NCI-H146 (cell line): Measurements from ENCODE around the gene TRNAU1AP.
"Not testable (repeated sequence)": the region's sequence is repeated elsewhere in the genome, so short reads cannot be mapped to it uniquely, and the experiment has no call there.

Experiments used
- DNase-seq: peaks from one replicate; lab custom pipeline; 2025; lab: John Stamatoyannopoulos, UW

TRNAU1AP gene

DNA sequence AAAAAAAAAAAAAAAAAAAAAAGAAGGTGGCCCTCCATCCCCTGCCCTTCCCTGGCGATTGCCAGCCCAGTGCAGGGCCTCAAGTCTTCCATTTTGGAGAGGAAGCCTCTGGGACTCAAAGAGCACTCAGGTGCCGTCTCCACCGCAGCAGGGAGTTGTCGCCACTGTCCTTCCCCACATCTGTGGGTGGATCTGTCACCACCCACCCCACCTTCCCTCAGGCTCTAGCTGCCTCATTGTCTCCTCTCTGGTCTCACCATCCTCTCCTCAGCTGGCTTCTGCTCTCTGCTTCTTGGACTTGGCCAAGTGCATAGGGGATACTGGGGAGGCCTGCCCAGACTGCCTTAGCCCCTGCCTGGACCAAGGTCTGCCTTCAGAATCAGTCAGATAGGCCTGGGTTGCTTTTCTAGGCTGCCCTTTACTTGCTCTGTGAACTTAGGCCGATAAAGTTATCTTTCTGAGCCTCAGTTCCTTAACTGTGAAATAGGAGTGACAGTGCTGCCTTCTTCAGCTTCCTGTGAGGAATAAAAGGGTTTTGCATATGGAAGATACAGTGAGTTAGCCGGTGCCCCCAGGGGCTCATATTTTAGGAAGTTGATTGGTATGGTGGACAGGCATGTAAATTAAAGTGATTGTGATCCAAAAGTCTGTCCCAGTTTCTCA, 31.3 kb upstream of the TRNAU1AP start:
- no peak for DNase-seq

- not testable (repeated sequence) for DNase-seq
These were observed 30.3 kb upstream of the TRNAU1AP start for GRCh38 chr1:28522537-28522936.

DNA sequence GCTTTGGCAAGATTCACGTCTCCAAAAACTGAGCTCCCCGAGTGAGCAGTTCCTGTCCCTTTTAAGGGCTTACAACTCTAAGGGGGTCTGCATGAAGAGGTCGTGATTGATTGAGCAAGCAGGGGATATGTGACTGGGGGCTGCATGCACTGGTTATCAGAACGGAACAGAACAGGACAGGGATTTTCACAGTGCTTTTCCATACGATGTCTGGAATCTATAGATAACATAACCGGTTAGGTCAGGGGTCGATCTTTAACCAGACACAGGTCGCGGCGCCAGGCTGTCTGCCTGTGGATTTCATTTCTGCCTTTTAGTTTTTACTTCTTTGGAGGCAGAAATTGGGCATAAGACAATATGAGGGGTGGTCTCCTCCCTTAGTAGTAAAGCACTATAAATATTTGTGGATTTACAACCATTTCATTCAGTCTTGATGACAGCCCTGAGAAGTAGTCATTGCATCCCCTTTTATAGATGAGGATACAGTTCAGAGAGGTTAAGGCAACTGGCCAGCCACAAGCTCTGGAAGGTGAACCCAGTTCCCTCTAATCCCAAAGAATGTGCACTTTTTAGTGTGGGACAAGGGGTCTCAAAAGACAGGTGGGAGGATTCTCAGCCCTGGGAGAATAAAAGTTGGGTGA, 27.8 kb upstream of the TRNAU1AP start:
- not testable (repeated sequence) for DNase-seq

GRCh38 chr1:28526886-28527285, 26.0 kb upstream of the TRNAU1AP start:
- no peak for DNase-seq

DNA sequence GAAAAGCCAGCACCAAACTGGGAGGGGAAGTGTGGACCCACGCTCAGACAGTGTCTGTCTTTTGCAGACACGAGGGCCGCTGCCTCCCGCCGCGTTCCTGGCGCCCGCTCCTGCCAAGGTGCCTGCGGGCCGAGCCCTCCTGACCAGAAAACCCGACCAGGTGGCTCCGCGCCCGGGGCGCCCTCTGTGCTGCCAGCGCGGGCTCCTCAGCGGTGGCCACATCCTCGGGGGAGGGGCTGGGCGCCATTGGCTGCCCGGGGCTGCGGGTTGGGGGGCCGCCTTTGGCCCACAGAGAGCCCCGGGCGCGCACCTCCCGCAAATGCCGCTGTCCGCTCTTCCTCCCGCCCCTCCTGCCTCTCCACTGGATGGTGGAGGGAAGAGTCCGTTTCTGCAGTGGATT, 22.4 kb upstream of the TRNAU1AP start:
- no peak for DNase-seq

- no peak for DNase-seq
These were observed 18.2 kb upstream of the TRNAU1AP start for GRCh38 chr1:28534671-28535070.

DNA sequence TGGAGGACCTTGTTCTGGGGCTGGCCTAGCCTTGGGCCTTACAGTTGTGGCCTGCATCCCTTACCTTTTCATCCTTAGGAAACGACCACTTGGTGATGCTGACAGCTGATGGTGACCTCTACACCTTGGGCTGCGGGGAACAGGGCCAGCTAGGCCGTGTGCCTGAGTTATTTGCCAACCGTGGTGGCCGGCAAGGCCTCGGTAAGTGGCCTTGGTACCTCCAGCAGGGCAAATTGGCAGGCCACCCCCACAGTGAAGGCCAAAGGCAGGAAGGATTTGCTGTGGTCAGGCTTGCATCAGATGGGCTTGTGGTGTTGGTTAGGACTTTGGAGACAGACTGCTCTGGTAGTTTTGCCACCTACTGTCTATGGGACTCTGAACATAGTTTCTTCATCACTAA, 17.7 kb upstream of the TRNAU1AP start:
- DNase-seq = no peak

DNA sequence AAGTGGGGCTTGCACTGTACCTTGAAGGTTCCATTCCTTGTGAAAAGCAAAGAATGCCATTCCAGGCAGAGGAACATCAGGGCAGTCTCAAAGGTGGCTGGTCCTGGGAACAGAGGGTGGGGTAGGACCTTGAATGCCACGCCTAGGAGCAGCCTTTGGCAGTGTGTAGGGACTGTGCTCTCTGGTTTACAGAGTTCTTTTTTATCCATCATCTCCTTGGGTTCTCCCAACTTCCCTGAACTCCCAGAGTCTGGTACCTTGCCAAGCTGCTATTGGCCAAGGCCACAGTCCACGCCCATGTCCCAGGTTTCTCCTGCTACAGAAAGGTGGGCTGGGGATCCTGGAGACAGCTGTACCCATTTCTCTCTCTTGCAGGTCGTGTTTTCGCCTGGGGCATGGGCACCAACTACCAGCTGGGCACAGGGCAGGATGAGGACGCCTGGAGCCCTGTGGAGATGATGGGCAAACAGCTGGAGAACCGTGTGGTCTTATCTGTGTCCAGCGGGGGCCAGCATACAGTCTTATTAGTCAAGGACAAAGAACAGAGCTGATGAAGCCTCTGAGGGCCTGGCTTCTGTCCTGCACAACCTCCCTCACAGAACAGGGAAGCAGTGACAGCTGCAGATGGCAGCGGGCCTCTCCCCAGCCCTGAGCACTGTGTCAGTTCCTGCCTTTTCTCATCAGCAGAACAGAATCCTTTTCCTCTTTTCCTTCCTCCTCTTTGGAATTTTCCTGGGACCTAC, 15.3 kb upstream of the TRNAU1AP start:
- no peak for DNase-seq

DNA sequence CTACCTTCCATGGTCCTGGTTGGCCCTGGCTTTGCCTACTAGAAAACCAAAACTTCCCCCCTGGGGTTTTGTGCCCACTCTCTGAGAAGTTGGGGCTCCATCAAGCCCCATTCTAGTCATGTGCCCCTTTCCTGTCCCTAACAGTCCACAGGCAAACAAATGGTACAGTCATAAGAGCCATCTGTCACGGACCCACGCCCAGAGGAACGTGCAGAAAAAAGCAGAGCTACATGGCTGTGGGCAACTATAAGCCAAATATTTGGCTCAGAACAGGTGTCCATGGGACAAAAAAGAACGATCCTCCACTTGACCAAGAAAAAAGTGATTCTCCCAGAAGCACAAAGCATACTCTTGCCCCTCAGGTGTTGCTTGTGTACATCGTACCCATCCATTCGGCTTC, 14.6 kb upstream of the TRNAU1AP start:
- no peak for DNase-seq

GRCh38 chr1:28540651-28541050, 12.2 kb upstream of the TRNAU1AP start:
- DNase-seq = no peak

DNA sequence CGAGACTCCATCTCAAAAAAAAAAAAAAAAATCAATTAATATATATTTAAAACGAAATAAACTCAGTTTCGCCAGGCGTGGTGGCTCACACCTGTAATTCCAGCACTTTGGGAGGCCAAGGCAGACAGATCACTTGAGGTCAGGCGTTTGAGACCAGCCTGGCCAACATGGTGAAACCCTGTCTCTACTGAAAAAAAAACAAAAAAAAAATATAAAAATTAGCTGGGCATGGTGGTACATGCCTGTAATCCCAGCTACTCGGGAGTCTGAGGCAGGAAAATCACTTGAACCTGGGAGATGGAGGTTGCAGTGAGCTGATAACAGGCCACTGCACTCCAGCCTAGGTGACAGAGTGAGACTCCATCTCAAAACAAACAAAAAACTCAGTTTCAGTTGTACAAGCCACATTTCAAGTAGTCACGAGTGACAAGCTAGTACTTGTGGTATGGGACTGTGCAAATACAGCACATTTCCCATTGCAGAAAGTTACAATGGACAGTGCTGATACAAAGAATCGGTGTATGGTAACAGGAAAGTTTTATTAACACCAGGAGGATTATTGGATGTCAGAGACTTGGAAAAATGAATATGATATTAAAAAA, 11.4 kb upstream of the TRNAU1AP start:
- not testable (repeated sequence) for DNase-seq

- DNase-seq = no peak
These were observed 7.6 kb upstream of the TRNAU1AP start for GRCh38 chr1:28545246-28545628.

DNA sequence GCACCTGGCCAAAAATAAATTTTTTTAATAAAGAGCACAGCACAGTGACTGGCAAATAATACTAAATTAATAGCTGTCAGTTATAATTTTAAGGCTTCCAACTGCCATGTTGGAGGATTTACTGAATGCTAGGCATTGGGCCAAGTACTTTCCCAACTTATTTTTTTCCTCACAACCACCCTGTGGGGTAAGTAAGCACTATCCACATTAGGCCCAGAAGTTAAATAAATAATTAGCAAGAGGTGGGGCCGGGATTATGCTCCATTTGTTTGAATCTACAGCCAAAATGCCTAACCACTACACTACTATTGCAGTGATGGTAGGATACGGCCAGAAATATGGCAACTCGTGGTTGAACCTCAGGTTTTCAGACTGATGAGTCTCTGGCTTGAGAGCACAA, 4.6 kb upstream of the TRNAU1AP start:
- DNase-seq = no peak

GRCh38 chr1:28551381-28551780, 1.5 kb upstream of the TRNAU1AP start:
- no peak for DNase-seq

GRCh38 chr1:28560886-28561285, 8.0 kb downstream of the TRNAU1AP start:
- no peak for DNase-seq

DNA sequence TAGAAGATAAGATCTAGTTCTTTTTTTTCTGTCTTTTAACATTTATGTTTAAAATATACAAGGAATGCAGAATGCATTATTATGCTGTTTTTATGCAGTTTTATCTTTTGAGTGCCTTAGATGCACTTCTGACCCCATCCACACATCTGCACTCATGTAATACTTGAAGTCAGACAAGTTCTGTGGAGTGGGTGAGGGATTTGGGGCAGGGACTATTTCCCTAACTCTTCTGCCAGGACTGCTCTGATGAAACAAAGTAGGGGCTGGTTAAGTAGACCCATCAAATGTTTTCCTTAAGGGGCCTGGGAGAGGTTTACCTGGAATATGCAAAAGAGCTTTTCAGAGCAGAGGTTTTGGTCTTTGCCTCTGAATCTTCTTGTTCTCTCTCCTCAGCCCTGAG, 11.4 kb downstream of the TRNAU1AP start:
- no peak for DNase-seq

DNA sequence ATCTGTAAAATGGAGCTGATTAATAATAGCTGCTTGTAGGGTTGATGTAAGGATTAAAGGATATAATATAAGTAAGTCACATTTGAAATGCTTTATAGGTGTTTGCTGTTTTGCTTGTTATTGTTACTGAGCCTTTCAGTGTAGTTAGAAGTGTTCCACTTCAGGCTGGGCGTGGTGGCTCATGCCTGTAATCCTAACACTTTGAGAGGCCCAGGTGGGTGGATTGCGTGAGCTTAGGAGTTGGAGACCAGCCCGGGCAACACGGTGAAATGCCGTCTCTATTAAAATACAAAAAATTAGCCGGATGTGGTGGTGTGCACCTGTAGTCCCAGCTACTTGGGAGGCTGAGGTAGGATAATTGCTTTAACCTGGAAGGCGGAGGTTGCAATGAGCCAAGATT, 12.2 kb downstream of the TRNAU1AP start:
- no peak for DNase-seq

- DNase-seq = no peak
These were observed 12.8 kb downstream of the TRNAU1AP start for GRCh38 chr1:28565726-28566125.

GRCh38 chr1:28566931-28567330, 14.0 kb downstream of the TRNAU1AP start:
- DNase-seq = no peak

- DNase-seq = no peak
These were observed 19.0 kb downstream of the TRNAU1AP start for GRCh38 chr1:28571911-28572310.

DNA sequence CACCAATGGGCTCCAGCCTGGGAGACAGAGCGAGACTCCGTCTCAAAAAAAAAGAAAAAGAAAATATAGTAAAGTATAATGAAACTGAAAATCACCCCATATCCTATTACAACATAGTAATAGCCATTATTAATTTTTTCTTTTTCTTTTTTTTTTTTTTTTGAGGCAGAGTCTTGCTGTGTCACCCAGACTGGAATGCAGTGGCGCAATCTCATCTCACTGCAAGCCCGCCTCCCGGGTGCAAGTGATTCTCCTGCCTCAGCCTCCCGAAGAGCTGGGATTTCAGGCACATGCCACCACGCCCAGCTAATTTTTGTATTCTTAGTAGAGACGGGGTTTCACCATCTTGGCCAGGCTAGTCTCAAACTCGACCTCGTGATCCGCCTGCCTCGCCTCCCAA, 20.0 kb downstream of the TRNAU1AP start:
- not testable (repeated sequence) for DNase-seq

GRCh38 chr1:28573564-28573963, 20.7 kb downstream of the TRNAU1AP start:
- DNase-seq = no peak
